GM21381 (cell line): Measurements from ENCODE around the gene DYNC1I2.

Experiments
- ATAC-seq: cut with Tn5 transposase; IDR thresholded peaks from one replicate; pipeline ENCODE4 v1.9.1; 2021; ENCODE audit warnings: mild to moderate bottlenecking, moderate library complexity; ENCODE audit not compliant: unreplicated experiment

DYNC1I2 gene

DNA sequence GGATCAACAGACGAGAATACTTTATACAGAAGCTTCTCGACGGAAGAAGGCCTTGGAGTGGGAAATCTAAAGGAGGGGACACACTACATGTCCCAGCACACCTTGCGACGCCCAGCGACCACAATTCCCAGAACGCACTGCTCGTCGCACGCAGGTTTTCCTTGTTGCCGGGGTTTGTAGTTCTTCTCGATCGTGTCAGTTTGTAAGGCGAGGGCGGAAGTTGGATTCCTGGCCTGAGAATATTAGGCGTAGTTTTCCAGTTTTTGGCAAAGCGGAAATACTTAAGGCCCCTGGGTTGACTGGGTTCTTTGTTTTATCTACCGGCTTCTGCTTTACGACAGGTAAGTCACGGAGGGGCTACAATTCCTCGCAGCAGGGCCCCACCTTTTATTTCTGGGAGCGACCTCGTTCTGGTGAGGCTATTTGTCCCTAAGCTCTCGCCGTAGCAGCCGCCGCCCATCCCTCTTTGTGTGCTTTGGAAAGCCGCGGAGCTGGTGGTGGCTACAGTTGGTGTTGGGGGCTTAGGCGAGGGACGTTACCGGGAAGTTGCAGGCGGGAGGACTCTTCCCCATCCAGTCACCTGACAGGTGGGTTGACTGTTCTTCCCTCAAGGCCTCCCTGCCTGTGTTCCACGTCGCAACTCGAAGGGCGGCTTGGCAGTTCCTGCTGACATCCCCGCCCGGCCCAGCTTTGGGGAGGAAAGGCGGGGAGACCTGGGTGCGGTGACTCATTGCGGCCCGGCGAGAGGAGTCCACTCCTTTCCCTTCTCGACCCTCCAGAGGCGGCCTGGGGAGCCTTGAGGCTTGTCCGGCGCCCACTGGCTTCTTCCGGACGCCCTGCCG, at the start of gene DYNC1I2:
Gene DYNC1I2, plus strand, starts transcription at position 183 of the 842 bp plus-strand sequence. CDS start 2,687 bp downstream, outside the sequence.
- peak; percentile 90 for ATAC-seq

DNA sequence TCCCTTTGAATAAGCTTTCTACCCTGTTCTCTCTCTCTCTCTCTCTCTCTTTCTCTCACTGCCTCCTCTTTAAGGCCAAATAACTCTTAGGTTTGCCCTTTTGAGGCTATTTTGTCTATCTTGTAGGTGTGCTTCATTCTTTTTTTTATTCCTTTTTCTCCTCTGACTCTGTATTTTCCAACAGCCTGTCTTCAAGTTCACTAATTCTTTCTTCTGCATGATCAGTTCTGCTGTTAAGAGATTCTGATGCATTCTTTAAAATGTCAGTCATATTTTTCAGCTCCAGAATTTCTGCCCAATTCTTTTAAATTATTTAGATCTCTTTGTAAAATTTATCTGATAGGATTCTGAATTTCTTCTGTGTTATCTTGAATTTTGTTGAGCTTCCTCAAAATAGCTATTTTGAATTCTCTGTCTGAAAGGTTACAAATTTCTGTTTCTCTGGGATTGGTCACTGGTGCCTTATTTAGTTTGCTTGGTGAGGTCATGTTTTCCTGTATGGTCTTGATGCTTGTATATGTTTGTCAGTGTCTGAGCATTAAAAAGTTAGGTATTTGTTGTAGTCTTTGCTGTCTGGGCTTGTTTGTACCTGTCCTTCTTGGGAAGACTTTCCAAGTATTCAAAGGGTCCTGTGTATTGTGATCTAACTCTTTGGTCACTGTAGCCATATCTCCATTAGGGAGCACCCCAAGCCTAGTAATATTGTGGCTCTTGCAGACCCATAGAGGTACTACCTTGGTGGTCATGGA, 35.4 kb upstream of the DYNC1I2 start:
- ATAC-seq, result no peak

DNA sequence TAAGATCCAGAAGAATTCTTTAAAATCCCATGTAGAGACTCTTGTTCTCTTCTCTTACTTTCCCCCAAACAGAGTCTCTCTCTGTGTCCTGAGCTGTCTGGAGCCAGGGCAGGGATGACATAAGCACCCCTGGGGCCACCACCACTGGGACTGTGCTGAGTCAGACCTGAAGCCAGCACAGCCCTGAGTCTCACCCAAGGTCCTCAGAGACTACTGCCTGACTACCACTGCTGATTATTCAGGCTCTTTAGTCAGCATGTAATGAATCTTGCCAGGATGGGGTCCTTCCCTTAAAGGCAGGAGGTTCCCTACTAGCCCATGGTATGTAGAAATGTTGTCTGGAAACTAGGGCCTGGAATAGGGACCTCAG, 34.9 kb upstream of the DYNC1I2 start:
- no peak for ATAC-seq

- no peak for ATAC-seq
These were observed 31.7 kb upstream of the DYNC1I2 start for GRCh38 chr2:171655586-171655985.

- ATAC-seq, result no peak
These were observed 20.2 kb upstream of the DYNC1I2 start for GRCh38 chr2:171667041-171667440.

GRCh38 chr2:171668183-171668582, 19.1 kb upstream of the DYNC1I2 start:
- ATAC-seq, result no peak

- ATAC-seq, result no peak
These were observed 18.1 kb upstream of the DYNC1I2 start for GRCh38 chr2:171669121-171669520.

GRCh38 chr2:171670655-171671054, 16.6 kb upstream of the DYNC1I2 start:
- ATAC-seq, result no peak

GRCh38 chr2:171671867-171672266, 15.4 kb upstream of the DYNC1I2 start:
- ATAC-seq, result no peak

DNA sequence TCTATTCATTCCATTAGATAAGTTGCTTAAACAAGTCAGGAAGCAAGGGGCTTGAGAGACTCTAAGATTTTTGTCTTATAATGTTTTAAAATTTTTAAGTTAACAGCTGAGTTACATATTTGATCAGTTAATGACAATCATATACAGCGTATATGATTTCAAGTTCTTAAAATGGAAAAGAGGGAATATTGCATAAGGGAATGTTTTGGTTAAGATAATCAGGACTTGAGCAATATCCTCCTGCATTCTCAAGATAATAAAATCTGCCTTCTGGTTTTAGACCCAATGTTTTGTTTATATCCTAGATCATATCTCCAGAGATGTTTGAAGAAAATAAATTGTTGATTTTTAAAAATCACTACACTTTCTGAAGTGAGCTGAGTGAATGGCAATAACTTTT, 13.4 kb upstream of the DYNC1I2 start:
- ATAC-seq, result no peak

- ATAC-seq, result no peak
These were observed 11.4 kb upstream of the DYNC1I2 start for GRCh38 chr2:171675810-171676345.

GRCh38 chr2:171678619-171679018, 8.7 kb upstream of the DYNC1I2 start:
- no peak for ATAC-seq

DNA sequence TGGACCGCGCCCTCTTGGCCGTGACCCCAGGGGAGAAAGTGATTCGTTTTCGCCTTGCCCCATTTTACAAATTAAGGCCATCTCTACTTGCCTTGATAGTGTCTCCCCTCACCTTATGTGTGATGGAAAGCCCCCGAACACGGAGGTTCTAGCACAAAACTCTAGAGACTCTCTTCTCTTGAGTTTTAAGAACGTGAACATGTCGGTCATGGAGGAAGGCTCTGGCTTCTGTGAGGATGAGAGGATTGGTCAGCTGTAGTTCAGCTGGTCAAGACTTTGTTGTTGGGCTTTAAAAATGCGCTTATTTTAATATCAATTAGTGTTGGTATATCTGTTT, 828 bp downstream of the DYNC1I2 start:
- ATAC-seq, result peak; percentile 8

- no peak for ATAC-seq
These were observed 5.1 kb downstream of the DYNC1I2 start for GRCh38 chr2:171692331-171692730.

- ATAC-seq, result no peak
These were observed 15.7 kb downstream of the DYNC1I2 start for GRCh38 chr2:171702781-171703556.

DNA sequence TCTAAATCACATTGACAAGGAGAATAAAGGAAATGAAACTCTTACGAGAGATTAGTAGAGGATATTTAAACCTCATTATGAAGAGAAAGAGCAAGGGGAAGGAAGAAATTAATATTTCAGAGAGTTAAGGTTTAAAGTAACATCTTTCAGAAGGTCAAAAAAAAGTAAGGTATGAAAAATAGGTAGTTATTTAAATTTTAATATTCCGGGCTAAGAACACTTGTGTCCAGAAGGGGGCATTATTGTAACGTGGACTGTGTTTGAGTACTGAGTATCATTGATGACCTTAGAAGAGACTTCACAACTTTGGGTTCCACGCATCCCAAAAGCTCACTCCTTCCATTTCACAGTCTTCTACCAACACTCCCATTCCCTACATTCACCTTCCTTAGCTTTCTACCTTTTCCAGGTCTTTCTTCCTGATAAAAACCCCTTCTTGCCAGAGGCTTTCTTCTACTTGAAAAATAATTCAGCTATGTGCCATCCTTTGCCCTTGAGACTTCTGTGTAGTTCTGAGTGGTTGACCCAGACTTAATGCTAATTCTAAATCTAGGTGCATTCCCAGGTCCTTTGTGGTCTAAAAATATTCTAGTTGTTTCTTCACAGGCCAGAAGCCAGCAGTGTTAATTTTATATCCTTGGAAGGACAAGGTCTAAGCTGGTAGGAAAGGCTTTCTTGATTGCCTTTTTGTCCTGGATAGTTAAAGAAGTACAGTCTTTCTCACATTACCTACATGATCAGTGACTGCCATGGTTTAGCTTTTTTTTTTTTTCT, 16.5 kb downstream of the DYNC1I2 start:
- ATAC-seq, result no peak

DNA sequence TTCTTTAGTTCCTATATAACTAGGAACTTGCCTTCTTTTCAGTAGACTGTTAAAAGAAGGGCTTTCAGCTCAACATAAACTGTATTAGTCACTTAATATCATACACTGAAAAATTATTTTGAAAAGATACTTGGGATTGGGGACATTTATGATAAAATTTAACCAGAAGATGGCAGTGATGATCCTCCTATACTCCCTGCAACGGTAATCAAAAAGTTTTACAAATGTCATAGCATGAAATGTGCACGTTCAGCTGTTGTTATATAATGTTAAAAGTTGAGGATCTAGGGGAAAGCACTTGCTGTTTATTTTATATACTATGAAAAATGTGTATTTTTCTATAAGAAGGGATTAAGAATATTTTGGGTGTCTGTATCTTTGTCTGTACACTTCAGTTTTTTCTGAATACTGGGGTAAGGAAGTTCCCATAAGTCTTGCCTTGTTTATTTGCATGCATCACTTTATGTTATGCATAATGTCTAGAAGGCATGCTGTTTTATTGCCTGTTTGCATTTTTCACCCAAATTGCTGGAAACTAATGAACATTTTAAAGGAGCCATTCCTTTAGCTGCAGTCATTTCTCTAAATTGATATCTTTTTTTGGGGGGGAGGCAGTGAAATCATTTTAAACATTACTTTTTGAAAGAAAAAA, 19.0 kb downstream of the DYNC1I2 start:
- no peak for ATAC-seq

GRCh38 chr2:171707752-171708151, 20.5 kb downstream of the DYNC1I2 start:
- ATAC-seq, result no peak

DNA sequence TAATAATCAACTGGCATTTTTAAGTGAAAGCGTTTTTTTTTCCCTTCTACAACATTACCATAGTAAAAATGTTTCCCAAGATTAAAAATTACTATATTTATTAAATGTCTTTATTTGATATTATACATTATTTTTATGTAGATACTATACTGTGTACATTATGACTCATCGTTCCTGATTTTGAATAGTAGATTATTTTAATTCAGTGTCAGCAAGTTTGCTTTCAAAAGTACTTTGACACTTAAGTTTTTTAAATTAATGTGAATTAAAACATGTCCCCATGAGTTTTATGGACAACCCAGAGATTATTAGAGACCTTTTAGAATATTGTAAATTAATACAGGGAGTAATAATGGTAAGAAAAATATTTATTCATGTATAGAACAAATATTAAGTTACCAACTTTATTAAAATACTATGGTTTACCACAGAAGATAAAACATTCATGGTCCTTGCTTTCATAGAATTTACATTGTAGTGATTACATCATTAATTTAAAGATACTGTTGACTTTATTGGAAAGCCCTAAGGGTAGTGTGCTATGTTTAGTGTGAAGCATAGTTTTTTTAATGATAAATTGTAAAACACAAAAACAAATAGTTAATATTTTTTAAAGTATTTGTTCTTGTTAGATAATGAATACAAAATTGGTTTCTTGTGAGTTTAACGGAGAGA, 21.9 kb downstream of the DYNC1I2 start:
- ATAC-seq, result no peak
